GM13976 (cell line): ENCODE results near the gene C1orf167.

Experiments used
- DNase-seq: peaks from one replicate; pipeline ENCODE4 v3.0.0; 2012; ENCODE audit warnings: low spot score
- in situ Hi-C: fragments of 300-500 bp; cut with MboI; formaldehyde crosslinking; loops from one replicate; pipeline ENCODE4 v1.12.0; 2022; ENCODE audit warnings: low sequenced_read_pairs, mixed read lengths, inconsistent platforms; ENCODE audit not compliant: unreplicated experiment
- TF ChIP-seq, protein P1 (sequence below): IDR thresholded peaks from 2 replicates; pipeline ENCODE4 v1.5.1; 2012; ENCODE audit warnings: borderline replicate concordance, mild to moderate bottlenecking; ENCODE audit not compliant: insufficient read depth; ENCODE audit errors: extremely low read depth, missing control alignments, control extremely low read depth

Gene C1orf167

DNA sequence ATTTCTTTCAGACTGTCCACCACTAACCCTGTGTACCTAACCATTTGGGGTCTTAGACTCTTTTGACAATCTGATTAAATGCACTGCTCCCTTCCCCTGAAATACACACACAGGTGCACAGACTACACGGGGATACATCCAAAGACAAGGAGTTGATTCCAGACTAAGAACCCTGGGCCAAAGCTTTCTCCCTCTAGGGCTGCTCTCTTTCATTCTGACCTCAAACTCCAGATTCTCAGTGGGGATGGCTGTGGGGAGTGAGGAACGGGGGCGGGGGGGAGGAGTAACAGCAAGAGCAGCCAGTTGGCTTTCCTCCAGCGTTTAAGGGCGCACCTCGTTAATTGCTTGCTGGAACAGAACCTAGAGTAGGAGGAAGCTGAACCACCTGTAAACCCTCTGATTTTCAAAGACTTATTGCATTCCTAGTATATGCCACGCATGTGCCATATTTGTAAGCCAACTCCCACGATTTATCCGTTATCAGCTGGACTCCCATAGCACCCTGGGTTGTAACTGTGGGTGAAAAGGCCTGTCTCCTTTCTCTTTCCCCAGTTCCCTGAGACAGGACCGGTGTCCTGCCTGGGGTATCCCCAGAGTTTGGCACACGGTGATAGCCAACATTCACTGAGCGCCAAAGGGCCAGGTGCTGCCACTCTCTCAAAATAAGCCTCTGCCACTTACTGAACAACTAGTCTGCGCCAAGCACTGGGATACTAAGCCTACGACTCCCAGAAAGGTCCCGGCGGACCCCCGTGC, 42.9 kb downstream of the C1orf167 start:
- in situ Hi-C loops = no loop called here

GRCh38 chr1:11805422-11806306, 43.7 kb downstream of the C1orf167 start, which contains the start of the genes CLCN6 and MTHFR:
Gene CLCN6 (plus strand): TSS chr1:11806191. CDS start chr1:11806263, 72 bp downstream.
Gene MTHFR (minus strand): TSS chr1:11805964. CDS start chr1:11803116, 2,848 bp downstream.
- in situ Hi-C loops = no loop called here
- TF ChIP-seq, protein P1, sequence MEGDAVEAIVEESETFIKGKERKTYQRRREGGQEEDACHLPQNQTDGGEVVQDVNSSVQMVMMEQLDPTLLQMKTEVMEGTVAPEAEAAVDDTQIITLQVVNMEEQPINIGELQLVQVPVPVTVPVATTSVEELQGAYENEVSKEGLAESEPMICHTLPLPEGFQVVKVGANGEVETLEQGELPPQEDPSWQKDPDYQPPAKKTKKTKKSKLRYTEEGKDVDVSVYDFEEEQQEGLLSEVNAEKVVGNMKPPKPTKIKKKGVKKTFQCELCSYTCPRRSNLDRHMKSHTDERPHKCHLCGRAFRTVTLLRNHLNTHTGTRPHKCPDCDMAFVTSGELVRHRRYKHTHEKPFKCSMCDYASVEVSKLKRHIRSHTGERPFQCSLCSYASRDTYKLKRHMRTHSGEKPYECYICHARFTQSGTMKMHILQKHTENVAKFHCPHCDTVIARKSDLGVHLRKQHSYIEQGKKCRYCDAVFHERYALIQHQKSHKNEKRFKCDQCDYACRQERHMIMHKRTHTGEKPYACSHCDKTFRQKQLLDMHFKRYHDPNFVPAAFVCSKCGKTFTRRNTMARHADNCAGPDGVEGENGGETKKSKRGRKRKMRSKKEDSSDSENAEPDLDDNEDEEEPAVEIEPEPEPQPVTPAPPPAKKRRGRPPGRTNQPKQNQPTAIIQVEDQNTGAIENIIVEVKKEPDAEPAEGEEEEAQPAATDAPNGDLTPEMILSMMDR = no peak
- DNase-seq = peak; percentile 99

More for the DNA sequence above, 42.9 kb downstream of the C1orf167 start:
- TF ChIP-seq, protein P1 = no peak
- DNase-seq = peak; percentile 59

- TF ChIP-seq, protein P1 = no peak
- no peak for DNase-seq
- in situ Hi-C loops = no loop called here
These were observed 44.4 kb downstream of the C1orf167 start for GRCh38 chr1:11806307-11806936.

GRCh38 chr1:11807133-11807532, 45.1 kb downstream of the C1orf167 start:
- no peak for DNase-seq
- TF ChIP-seq, protein P1 = no peak
- in situ Hi-C loops = no loop called here

DNA sequence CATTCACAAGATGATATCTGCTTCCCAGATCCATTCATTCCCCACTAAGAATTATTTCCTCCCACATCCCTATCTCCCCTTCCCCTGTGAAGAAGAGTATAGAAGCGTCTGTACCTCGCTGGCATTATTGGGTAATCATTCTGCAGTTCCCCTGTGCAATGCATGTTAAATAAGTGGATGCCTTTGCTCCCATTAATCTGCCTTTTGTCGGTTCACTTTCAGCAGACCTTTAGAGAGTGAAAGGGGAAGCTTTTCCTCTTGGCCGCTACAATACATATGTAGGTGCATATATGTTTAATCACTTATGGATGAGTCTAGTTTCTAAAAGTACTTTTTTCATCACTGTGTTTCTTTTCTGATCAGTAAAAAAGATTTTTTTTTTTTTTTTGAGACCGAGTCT, 51.0 kb downstream of the C1orf167 start:
- TF ChIP-seq, protein P1 = no peak
- DNase-seq = no peak
- in situ Hi-C loops = no loop called here

- TF ChIP-seq, protein P1 = no peak
- no peak for DNase-seq
- in situ Hi-C loops = no loop called here
These were observed 55.2 kb downstream of the C1orf167 start for GRCh38 chr1:11817192-11817591.
